ENCODE data around the gene RELL2. TPM values are rescaled to one million over a fixed set of nuclear protein-coding genes. Genes with fewer than 3 reads are reported as not detected.

Gene RELL2
- total RNA-seq, 4 donors from 2014 or later: 2.3 to 5.4 (median 2.8) TPM

- ATAC-seq: no peak
- TF ChIP-seq POLR2AphosphoS5 (IDR thresholded peaks at IDR 0.05) (no peak), POLR2A (IDR thresholded peaks at IDR 0.05) (no peak), CTCF (IDR thresholded peaks at IDR 0.05) (no peak), EP300 (IDR thresholded peaks at IDR 0.05) (no peak)
- H3K9me3 ChIP-seq: no peaks in the 10 kb centered on the region
- WGBS, 2 donors (ENCODE audit: low coverage in 1 of 2): 100% methylated on average over 1 of the region's 2 CpGs; no CpG with 5 or more reads in 1 of the 2 donors
- no peak overlapping the region for H3K27ac ChIP-seq
- H3K4me3 ChIP-seq: no peak overlapping the region
- peaks cover 0 to 37% of the 10 kb centered on the region in 2 donors for H3K36me3 ChIP-seq
- H3K4me1 ChIP-seq: peaks cover 0 to 23% (median 10%) of the 10 kb centered on the region in 3 donors
- H3K27me3 ChIP-seq: no peaks in the 10 kb centered on the region
Observed at GRCh38 chr5:141654298-141654697, 17.5 kb downstream of the RELL2 start.

- peaks cover 0 to 43% of the 10 kb centered on the region in 2 donors for H3K36me3 ChIP-seq
- ATAC-seq: no peak
Observed at GRCh38 chr5:141655020-141655419, 18.2 kb downstream of the RELL2 start.

GRCh38 chr5:141656396-141656795, 19.6 kb downstream of the RELL2 start:
- TF ChIP-seq CTCF (IDR thresholded peaks at IDR 0.05) (no peak), POLR2AphosphoS5 (IDR thresholded peaks at IDR 0.05) (no peak), POLR2A (IDR thresholded peaks at IDR 0.05) (no peak), EP300 (IDR thresholded peaks at IDR 0.05) (no peak)
- peaks cover 0 to 6% (median 0%) of the 10 kb centered on the region in 3 donors for H3K4me1 ChIP-seq
- peaks cover 0 to 43% of the 10 kb centered on the region in 2 donors for H3K36me3 ChIP-seq
- H3K4me3 ChIP-seq: no peak overlapping the region
- H3K27me3 ChIP-seq: no peaks in the 10 kb centered on the region
- no peaks in the 10 kb centered on the region for H3K9me3 ChIP-seq
- WGBS, 2 donors (ENCODE audit: low coverage in 1 of 2): 100% methylated on average over 1 of the region's 9 CpGs
- ATAC-seq: no peak
- H3K27ac ChIP-seq: no peak overlapping the region

More at GRCh38 chr5:141655020-141655419, 18.2 kb downstream of the RELL2 start:
- no peaks in the 10 kb centered on the region for H3K27me3 ChIP-seq
- H3K27ac ChIP-seq: no peak overlapping the region
- no peak overlapping the region for H3K4me3 ChIP-seq
- 88 to 94% methylated on average over 2 of the region's 7 CpGs for WGBS, 2 donors (ENCODE audit: low coverage in 1 of 2)
- H3K9me3 ChIP-seq: no peaks in the 10 kb centered on the region
- H3K4me1 ChIP-seq: peaks cover 0 to 17% (median 9%) of the 10 kb centered on the region in 3 donors
- TF ChIP-seq POLR2AphosphoS5 (IDR thresholded peaks at IDR 0.05) (no peak), EP300 (IDR thresholded peaks at IDR 0.05) (no peak), CTCF (IDR thresholded peaks at IDR 0.05) (no peak), POLR2A (IDR thresholded peaks at IDR 0.05) (no peak)

- TF ChIP-seq POLR2AphosphoS5 (IDR thresholded peaks at IDR 0.05) (no peak), POLR2A (IDR thresholded peaks at IDR 0.05) (no peak), CTCF (IDR thresholded peaks at IDR 0.05) (no peak), EP300 (IDR thresholded peaks at IDR 0.05) (no peak)
- Histone ChIP-seq H3K27ac (no peak overlapping the region), H3K4me3 (no peak overlapping the region), H3K9me3 (no peaks in the 10 kb centered on the region), H3K27me3 (no peaks in the 10 kb centered on the region), H3K36me3 (peaks cover 0 to 48% of the 10 kb centered on the region in 2 donors), H3K4me1 (no peaks in the 10 kb centered on the region)
- no peak for ATAC-seq
- 95 to 100% methylated on average over 1 of the region's 1 CpG for WGBS, 2 donors (ENCODE audit: low coverage in 1 of 2)
Observed at GRCh38 chr5:141657404-141657803, 20.6 kb downstream of the RELL2 start.

GRCh38 chr5:141657937-141658545, 21.2 kb downstream of the RELL2 start:
- Histone ChIP-seq H3K4me1 (no peaks in the 10 kb centered on the region), H3K9me3 (no peaks in the 10 kb centered on the region), H3K4me3 (no peak overlapping the region), H3K27ac (no peak overlapping the region), H3K27me3 (no peaks in the 10 kb centered on the region), H3K36me3 (peaks cover 0 to 48% of the 10 kb centered on the region in 2 donors)
- TF ChIP-seq CTCF (IDR thresholded peaks at IDR 0.05) (no peak), EP300 (IDR thresholded peaks at IDR 0.05) (no peak), POLR2A (IDR thresholded peaks at IDR 0.05) (no peak), POLR2AphosphoS5 (IDR thresholded peaks at IDR 0.05) (no peak)
- ATAC-seq: no peak
- WGBS, 2 donors (ENCODE audit: low coverage in 1 of 2): 88 to 97% methylated on average over 4 to 8 of the region's 8 CpGs
